Stimulated activated CD8-positive, alpha-beta memory T cell treated with anti-CD3 and anti-CD28 coated beads, Interleukin-12 subunit alpha, Interleukin-12 subunit beta, amount 100 ng/mL, for 24 hours (primary cell): ENCODE data around the gene RNASET2.
"Not testable (repeated sequence)": the region's sequence is repeated elsewhere in the genome, so short reads cannot be mapped to it uniquely, and the experiment has no call there.

Experiments used
- DNase-seq: peaks from one replicate; pipeline ENCODE4 v3.0.0-alpha.2; 2020; ENCODE audit errors: extremely low read depth

RNASET2 gene

GRCh38 chr6:166969390-166970002 is 13.1 kb upstream of the RNASET2 start:
- no peak for DNase-seq

- DNase-seq: no peak
These were observed 9.9 kb upstream of the RNASET2 start for GRCh38 chr6:166966268-166966667.

- DNase-seq: no peak
These were observed 4.2 kb upstream of the RNASET2 start for GRCh38 chr6:166960609-166960978.

DNA sequence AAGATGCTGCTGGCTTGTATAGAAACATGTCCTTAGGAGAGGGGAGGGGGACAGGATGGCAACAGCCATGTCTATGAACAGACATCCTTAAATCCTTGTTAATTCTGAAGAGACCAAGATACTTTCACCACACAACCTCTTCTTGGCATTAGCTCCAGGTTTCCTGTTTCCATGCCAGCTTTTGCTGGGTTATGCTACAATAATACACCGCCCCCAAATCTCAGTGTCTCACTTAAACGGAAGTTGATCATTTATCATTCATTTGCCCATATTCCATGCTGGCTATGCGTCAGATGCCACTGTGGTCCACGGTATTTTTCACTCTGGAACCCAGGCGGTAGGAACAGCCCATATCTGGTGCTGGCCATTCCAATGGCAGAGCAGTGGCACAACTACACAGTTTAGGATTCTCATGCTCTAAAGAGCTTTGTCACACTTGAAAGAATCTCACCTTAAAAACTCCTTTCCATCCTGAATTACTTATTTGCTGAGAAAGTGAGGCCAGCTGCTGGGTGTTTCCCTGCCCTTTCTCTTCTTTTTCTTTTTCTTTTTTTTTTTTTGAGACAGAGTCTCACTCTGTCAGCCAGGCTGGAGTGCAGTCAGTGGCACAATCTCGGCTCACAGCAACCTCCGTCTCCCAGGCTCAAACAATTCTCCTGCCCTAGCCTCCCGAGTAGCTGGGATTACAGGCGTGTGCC is 3.7 kb upstream of the RNASET2 start:
- DNase-seq: no peak

DNA sequence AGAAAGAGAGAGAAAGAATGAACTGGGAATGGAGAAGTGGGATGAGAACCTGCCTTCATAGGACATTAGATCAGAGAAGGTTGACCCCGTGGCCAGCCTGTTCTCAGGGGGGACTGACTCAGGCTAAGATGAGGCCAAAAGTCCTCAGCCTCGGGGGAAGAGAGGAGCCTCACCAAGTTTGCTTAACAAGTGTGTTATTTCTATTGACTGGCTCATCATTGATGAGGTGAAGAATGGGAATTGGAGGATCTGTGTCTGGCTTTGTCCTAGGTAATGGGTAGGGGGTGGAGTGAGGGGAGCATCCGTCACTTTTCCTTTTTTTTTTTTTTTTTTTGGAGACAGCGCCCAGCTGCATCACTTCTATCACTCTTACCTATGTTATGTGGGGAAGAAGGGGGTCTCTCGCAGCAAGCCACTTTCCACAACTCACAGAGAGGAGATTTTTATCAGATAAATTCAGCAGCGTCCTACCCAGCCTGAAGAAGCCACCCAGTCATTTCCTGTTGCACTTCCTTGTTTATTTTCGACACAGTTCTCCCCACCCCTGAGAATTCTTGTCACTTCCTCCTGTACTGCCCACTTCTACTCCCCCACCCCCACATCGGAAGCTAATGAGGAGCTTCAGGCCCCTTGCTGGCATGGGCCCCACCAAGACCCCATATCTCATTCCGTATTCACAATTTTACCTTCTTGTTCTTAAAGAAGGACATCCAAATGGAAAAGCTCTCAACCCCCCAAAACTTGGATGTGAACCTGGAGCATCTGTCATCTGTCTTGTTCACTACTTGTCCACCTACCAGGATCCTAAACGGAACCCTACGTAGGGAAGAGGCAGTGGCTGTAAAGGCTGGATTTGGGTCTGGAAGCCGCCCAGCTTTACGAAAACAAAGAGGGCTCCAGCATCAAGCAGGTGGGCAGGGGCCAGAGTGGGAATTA is 2.8 kb upstream of the RNASET2 start:
- no peak for DNase-seq

- DNase-seq: no peak
These were observed 1.4 kb upstream of the RNASET2 start for GRCh38 chr6:166957805-166958076.

DNA sequence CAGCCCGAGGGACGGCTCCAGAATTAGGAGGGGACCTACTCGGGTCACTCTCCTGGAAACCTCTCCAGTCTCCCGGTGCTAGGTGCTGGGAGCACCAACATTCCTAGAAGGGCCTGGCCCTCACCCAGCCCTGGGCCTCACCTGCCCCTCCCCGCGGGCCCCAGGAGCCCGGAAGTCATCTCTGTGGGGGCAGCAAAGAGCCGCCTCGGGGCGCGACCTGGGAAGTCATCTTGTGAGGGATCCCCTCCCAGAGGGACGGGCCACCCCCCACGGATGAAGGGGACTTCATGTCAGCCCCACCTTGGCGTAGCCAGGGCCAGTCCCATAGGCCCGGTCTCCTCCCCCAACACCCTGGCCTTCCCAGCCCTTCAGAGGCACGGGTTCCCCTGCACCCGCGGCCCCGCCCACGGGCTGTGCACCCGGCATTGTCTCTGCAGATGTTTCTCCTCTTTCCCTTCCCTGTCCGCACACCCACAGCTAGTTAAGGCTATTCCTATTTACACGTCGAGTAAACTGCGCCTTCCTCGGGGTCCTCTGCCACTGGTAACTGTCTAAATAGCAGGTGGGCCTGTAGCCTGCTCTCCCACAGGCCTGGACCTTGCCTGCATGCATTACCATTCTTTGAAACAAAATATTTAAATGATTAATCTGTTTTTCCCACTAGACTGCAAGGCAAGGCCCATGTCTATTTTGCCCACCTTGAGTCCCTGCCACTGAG is 896 bp upstream of the RNASET2 start:
- DNase-seq: no peak

- DNase-seq: no peak
These were observed 396 bp downstream of the RNASET2 start for GRCh38 chr6:166955865-166956443.

DNA sequence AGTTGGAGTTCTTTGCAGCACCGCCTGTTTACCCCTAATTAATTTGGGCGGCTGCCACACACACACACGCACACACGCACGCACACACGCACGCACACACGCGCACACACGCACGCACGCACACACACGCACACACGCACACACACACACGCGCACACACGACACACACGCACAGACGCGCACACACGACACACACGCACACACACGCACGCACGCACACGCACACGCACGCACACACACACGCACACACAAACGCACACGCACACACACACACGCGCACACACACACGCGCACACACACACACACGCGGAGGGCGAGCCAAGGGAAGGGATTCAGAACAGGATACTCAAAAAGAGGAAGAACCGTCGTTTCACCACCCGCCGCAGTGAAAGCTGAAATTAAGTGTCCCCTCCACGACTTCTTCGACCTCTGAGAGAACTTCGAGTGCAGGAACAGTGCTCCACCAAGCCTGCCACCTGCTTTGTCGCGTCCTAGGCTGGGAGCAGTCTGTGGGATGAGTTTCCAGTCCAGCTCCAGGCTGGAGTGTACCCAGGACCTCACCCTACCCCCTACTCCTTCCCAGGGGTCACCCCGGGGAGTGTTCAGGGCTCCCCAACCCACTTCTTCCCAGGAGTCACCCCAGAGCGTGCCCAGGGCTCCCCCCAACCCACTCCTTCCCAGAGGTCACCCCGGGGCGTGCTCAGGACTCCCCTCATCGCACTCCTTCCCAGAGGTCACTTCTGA is 1.1 kb downstream of the RNASET2 start:
- DNase-seq: no peak

DNA sequence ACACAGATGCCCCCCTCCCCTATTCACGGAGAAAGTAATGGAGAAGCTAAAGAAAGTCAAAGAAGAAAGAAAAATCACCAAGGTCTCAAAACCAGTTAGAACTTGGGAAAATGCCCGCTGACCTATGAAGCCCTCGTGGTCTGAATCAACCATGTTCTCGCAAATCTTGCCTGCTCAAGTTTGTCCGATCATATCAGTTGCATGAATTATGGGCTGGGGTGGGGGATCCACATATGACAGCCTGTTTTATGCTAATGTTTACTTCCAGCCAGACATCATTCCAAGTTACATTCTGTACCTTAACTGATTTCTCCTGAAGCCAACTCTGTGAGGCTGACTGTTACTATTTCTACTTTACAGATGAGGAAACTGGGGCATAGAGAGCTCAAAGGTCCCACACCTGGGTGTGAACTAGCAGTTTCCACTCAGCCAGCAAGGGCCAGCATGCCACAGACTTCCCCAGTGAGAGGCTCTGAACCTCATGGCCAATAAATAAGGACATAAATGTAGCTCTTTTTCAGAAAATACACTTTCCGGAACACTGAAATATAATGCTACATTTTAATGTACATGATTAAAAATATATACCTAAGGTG is 2.1 kb downstream of the RNASET2 start:
- no peak for DNase-seq

DNA sequence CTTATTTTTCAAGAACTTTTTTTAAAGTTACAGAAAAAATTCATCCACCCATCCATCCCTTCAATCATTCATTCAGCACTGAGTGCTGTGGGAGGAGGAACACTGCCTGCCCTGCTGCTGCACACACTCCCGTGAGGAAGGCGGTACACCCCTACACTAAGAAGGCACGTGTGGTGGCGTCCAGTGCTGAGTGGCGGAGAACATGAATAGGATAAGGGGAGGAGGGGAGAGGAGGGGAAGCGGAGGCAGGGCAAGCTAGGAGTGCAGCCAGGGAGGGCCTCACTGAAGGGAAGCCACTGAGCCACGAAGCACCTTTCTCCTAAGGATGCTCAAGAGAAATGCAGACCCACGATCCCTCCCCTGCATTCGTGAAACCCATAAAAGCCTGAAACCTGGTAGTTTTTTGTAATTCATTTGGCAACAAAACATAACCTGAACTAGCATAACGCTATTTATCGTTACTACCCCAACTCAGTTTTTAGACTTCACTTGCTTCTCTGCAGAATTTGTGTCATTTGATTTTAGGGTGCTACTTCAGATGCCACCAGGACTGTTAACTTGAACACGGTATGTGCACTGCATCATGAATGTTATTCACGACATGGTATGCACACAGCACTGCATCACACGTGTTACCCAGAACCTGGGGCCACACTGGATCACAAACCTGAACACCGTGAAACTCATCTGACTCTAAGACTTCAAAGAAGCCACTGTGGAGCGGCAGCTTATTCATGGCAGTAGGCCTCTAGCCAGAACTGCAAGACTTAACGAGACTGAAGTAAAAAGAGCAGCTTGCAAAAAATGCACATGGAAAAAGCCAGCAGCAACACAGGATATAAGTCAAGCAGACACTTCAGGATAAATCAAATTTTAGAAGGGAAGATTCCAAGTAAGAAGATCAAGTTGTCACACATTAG is 3.5 kb downstream of the RNASET2 start:
- no peak for DNase-seq

GRCh38 chr6:166952121-166952520 is 4.2 kb downstream of the RNASET2 start:
- DNase-seq: no peak

DNA sequence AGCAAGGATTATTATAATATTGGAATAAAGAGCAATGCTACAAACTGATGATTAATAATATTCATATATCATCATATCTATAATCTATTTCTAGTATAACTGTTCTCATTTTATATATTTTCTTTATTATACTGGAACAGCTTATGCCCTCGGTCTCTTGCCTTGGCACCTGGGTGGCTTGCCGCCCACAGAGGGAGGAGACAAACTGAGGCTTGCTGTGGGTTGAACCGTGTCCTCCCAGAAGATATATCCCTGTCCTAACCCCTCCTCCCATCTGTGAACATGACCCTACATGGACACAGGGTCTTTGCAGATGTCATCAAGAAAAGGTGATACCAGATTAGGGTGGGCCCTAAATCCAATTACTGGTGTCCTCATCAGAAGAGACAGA is 4.7 kb downstream of the RNASET2 start:
- no peak for DNase-seq

GRCh38 chr6:166950892-166951669 is 5.3 kb downstream of the RNASET2 start:
- DNase-seq: not testable (repeated sequence)

DNA sequence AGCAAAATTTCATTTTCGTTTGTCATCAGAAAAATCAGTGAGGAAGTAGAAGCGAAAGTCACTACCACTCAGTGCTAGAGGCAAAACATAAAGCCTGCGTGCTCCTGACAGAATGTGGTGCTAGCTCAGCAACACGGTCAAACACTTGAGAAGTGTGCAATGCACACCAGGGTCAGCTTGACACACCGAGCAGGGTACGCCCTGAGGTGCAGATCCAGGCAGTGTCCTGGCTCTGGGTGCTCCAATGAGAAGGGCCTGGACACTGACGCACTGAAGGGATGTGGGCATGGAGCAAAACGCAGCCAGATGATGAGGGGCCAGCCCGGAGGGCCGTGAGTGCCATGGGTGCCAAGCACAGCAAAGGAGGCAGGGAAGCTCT is 5.9 kb downstream of the RNASET2 start:
- no peak for DNase-seq

GRCh38 chr6:166949528-166950442 is 6.6 kb downstream of the RNASET2 start:
- no peak for DNase-seq

GRCh38 chr6:166948724-166949123 is 7.6 kb downstream of the RNASET2 start:
- DNase-seq: not testable (repeated sequence)

- no peak for DNase-seq
These were observed 9.1 kb downstream of the RNASET2 start for GRCh38 chr6:166947251-166947650.
